Ovary (tissue), 3 donors: ENCODE results near the gene MEGF6.

Experiments
- EP300 ChIP-seq: sonication (generic); formaldehyde crosslinking; IDR thresholded peaks from one replicate; pipeline ENCODE4 v1.6.1; 2017; ENCODE audit warnings: antibody characterized with exemption
- POLR2A ChIP-seq: fragments of 450-650 bp; IDR thresholded peaks from one replicate; pipeline ENCODE4 v1.6.1; 2017; ENCODE audit warnings: antibody characterized with exemption, mild to moderate bottlenecking, moderate library complexity
- TF ChIP-seq, protein P1 (sequence below), 3 donors: fragments of 450-650 bp in 2 of 3; fragments of 200-600 bp in 1 of 3; IDR thresholded peaks; one replicate each; pipeline versions ENCODE4 v1.5.1 to v1.8.0; 2016 to 2022; ENCODE audit warnings: antibody characterized with exemption in 3 of 3, mild to moderate bottlenecking in 1 of 3
- donor health status: DM: no; HTN: no; CAD: no.

DNA sequence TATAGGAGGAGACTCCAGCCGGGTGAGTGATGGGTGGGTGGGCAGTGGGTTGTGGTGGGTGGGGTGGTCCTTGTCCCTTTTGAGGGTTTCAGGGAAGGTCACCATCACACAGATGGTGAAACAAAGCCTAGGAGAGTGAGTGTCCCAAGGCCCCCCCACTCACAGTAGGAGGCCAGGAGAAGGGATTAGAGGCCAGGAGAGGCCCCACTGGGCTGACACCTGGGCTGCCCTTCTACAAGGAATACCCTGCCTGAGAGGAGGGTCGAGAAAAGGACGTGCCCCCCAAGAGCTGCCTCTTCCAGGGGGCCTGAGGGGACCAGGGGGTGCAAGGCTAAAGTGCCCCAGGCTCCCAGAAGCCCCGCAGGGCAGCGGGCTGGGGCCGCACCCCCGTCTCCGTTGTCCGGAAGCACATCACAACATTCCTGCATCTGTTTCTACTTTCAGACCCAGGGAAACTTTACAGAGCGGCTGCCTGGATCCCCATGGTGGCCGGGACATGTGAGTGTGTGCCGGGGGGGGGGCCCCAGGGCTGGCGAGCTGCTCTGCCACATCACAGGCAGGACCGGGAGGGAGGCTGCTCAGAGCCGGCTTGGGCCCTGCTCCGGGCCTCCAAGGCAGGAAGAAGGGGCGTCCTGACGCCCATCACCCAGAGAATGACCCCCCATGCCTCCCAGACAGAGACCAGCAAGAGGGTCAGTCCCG, 88.6 kb downstream of the MEGF6 start:
- TF ChIP-seq EP300 (no peak), POLR2A (no peak)
- TF ChIP-seq, protein P1, sequence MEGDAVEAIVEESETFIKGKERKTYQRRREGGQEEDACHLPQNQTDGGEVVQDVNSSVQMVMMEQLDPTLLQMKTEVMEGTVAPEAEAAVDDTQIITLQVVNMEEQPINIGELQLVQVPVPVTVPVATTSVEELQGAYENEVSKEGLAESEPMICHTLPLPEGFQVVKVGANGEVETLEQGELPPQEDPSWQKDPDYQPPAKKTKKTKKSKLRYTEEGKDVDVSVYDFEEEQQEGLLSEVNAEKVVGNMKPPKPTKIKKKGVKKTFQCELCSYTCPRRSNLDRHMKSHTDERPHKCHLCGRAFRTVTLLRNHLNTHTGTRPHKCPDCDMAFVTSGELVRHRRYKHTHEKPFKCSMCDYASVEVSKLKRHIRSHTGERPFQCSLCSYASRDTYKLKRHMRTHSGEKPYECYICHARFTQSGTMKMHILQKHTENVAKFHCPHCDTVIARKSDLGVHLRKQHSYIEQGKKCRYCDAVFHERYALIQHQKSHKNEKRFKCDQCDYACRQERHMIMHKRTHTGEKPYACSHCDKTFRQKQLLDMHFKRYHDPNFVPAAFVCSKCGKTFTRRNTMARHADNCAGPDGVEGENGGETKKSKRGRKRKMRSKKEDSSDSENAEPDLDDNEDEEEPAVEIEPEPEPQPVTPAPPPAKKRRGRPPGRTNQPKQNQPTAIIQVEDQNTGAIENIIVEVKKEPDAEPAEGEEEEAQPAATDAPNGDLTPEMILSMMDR (IDR thresholded peaks at IDR 0.05), result no peak
